Activated CD8-positive, alpha-beta T cell treated with anti-CD3 and anti-CD28 coated beads, Interleukin-2, amount 10 ng/mL, durations not matched to agents 7 days and 5 days (primary cell): ENCODE measurements around the gene GSN. TPM values are rescaled to one million over a fixed set of nuclear protein-coding genes. Genes with fewer than 3 reads are reported as not detected.

ENCODE experiments used
- ATAC-seq: fragments of 150-1000 bp; cut with Tn5 transposase; one replicate; pipeline ENCODE4 v1.10.0; 2021; ENCODE audit warnings: moderate library complexity
- CTCF ChIA-PET: fragments of 350-600 bp; sonication (Branson Sonifier 250); formaldehyde crosslinking; loops from one replicate; lab custom pipeline; 2021; ENCODE audit warnings: antibody characterized with exemption; lab: Charles Lee
- POLR2A ChIA-PET: fragments of 350-600 bp; sonication (Branson Sonifier 250); formaldehyde crosslinking; loops from one replicate; lab custom pipeline; 2021; ENCODE audit warnings: antibody characterized with exemption; lab: Charles Lee
- DNase-seq: peaks from one replicate; pipeline ENCODE4 v3.0.0-alpha.2; 2020
- H3K27ac Mint-ChIP-seq: one replicate; pipeline ENCODE4 v1.8.0; 2021; ENCODE audit warnings: mild to moderate bottlenecking, mixed read lengths
- H3K27me3 Mint-ChIP-seq: one replicate; pipeline ENCODE4 v1.8.0; 2021; ENCODE audit warnings: low read depth, mixed read lengths
- H3K36me3 Mint-ChIP-seq: one replicate; pipeline ENCODE4 v1.8.0; 2021; ENCODE audit warnings: low read depth, mixed read lengths
- H3K4me1 Mint-ChIP-seq: one replicate; pipeline ENCODE4 v1.8.0; 2021; ENCODE audit warnings: low read depth, mixed read lengths
- H3K4me3 Mint-ChIP-seq: one replicate; pipeline ENCODE4 v1.8.0; 2021; ENCODE audit warnings: mild to moderate bottlenecking, mixed read lengths
- H3K9me3 Mint-ChIP-seq: one replicate; pipeline ENCODE4 v1.8.0; 2022; ENCODE audit warnings: mixed read lengths; ENCODE audit not compliant: insufficient read depth
- total RNA-seq, 2 experiments: library from RNA; stranded (reverse); gene quantifications; one replicate each; pipeline ENCODE4 v1.2.3, GENCODE V29; 2021

GSN gene
- total RNA-seq, 2 experiments from 2014 or later, result 4.0 to 4.2 TPM

GRCh38 chr9:121294151-121294743, 26.3 kb downstream of the GSN start:
- Mint-ChIP-seq H3K4me3 (no peak overlapping the region), H3K27ac (no peak overlapping the region), H3K4me1 (peaks cover 6% of the 10 kb centered on the region), H3K36me3 (no peaks in the 10 kb centered on the region), H3K9me3 (no peaks in the 10 kb centered on the region), H3K27me3 (peaks cover 11% of the 10 kb centered on the region)
- ATAC-seq (no peak), DNase-seq (no peak)
- CTCF ChIA-PET, result interaction anchor here (1.0 to 1.7 kb wide), 2 partner anchors 26 to 81 kb away, joined by 4 read pairs; no protein-coding TSS in a partner anchor
- POLR2A ChIA-PET, result no interaction called here

GRCh38 chr9:121294866-121295661, 27.1 kb downstream of the GSN start:
- H3K27ac Mint-ChIP-seq, result no peak overlapping the region
- H3K36me3 Mint-ChIP-seq, result no peaks in the 10 kb centered on the region
- POLR2A ChIA-PET, result no interaction called here
- no peaks in the 10 kb centered on the region for H3K9me3 Mint-ChIP-seq
- H3K4me3 Mint-ChIP-seq, result no peak overlapping the region
- DNase-seq (no peak), ATAC-seq (no peak)
- peaks cover 15% of the 10 kb centered on the region for H3K27me3 Mint-ChIP-seq
- peaks cover 10% of the 10 kb centered on the region for H3K4me1 Mint-ChIP-seq
- CTCF ChIA-PET, result interaction anchor here (1.7 kb wide), 1 partner anchor 25 kb away, joined by 4 read pairs; no protein-coding TSS in a partner anchor

- CTCF ChIA-PET, result interaction anchor here (1.1 to 1.7 kb wide), 2 partner anchors 24 to 82 kb away, joined by 4 read pairs; no protein-coding TSS in a partner anchor
Measured at GRCh38 chr9:121295662-121296191, 27.8 kb downstream of the GSN start.

GRCh38 chr9:121296213-121297127, 28.5 kb downstream of the GSN start:
- no peak overlapping the region for H3K27ac Mint-ChIP-seq
- H3K36me3 Mint-ChIP-seq, result no peaks in the 10 kb centered on the region
- H3K4me1 Mint-ChIP-seq, result peaks cover 15% of the 10 kb centered on the region
- POLR2A ChIA-PET, result no interaction called here
- peaks cover 23% of the 10 kb centered on the region for H3K27me3 Mint-ChIP-seq
- CTCF ChIA-PET, result interaction anchor here (1.1 to 1.7 kb wide), 3 partner anchors 23 to 83 kb away, joined by 4 to 6 read pairs (median 4); no protein-coding TSS in a partner anchor
- H3K4me3 Mint-ChIP-seq, result no peak overlapping the region
- DNase-seq, result no peak
- no peak for ATAC-seq
- H3K9me3 Mint-ChIP-seq, result no peaks in the 10 kb centered on the region

More at GRCh38 chr9:121295662-121296191, 27.8 kb downstream of the GSN start:
- Mint-ChIP-seq H3K27me3 (peaks cover 22% of the 10 kb centered on the region), H3K4me3 (no peak overlapping the region), H3K4me1 (peaks cover 15% of the 10 kb centered on the region), H3K27ac (no peak overlapping the region), H3K9me3 (no peaks in the 10 kb centered on the region), H3K36me3 (no peaks in the 10 kb centered on the region)
- POLR2A ChIA-PET, result no interaction called here
- DNase-seq (no peak), ATAC-seq (no peak)

DNA sequence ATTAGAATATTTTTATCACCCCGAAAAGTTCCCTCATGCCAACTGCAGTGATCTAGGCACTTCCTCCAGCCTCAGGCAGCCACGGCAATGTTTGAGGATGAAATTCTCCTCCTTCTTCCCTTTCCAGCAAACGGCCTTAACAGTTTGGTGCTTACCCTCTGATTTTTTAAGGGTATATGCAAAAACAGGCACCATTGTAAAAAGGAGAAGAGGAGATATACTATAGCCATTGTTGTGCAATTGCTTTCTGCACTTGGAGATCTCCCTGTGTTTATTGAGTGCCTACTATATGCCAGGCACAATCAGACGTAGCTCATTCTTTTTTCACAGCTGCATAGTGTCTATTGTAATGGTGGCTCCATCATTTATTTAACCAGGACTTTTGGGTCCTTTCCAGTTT, 29.4 kb downstream of the GSN start:
- no peak for ATAC-seq
- H3K4me3 Mint-ChIP-seq, result no peak overlapping the region
- H3K9me3 Mint-ChIP-seq, result no peaks in the 10 kb centered on the region
- no peak for DNase-seq
- H3K36me3 Mint-ChIP-seq, result no peaks in the 10 kb centered on the region
- H3K4me1 Mint-ChIP-seq, result peaks cover 15% of the 10 kb centered on the region
- no peak overlapping the region for H3K27ac Mint-ChIP-seq
- ChIA-PET POLR2A (no interaction called here), CTCF (interaction anchor here (0.9 to 1.2 kb wide), 2 partner anchors 19 to 23 kb away, joined by 3 to 6 read pairs; no protein-coding TSS in a partner anchor)
- peaks cover 23% of the 10 kb centered on the region for H3K27me3 Mint-ChIP-seq

DNA sequence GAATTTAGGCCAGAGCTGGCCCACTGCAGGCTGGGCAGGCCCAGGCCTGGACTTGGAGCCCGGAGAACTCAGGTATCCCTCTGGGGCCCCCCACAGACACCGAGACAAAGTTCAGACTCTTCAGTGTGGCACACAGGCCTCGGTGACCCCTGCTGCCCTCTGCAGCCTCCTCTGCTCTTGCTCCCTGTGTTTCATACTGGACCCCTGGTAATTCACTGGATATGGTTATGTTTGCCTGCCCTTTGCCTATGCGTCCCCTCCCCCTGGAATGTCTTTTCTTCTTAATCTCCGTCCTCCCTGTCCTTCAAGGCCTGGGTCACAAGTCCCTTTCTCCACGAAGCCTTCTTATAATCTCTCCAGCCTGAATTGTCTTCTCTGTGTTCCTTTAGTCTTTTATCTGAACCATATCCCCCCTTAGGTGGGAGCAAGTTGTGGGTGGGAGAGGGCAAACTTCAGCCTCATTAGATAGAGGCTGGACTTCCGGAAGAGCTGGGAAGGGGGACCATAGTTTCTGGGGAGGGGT, 30.1 kb downstream of the GSN start:
- no peak overlapping the region for H3K4me3 Mint-ChIP-seq
- no peak overlapping the region for H3K27ac Mint-ChIP-seq
- peaks cover 15% of the 10 kb centered on the region for H3K4me1 Mint-ChIP-seq
- no peaks in the 10 kb centered on the region for H3K9me3 Mint-ChIP-seq
- H3K27me3 Mint-ChIP-seq, result peaks cover 23% of the 10 kb centered on the region
- ChIA-PET POLR2A (no interaction called here), CTCF (interaction anchor here (0.9 to 1.7 kb wide), 4 partner anchors 20 to 85 kb away, joined by 3 to 7 read pairs (median 4); no protein-coding TSS in a partner anchor)
- H3K36me3 Mint-ChIP-seq, result no peaks in the 10 kb centered on the region
- DNase-seq (no peak), ATAC-seq (no peak)

DNA sequence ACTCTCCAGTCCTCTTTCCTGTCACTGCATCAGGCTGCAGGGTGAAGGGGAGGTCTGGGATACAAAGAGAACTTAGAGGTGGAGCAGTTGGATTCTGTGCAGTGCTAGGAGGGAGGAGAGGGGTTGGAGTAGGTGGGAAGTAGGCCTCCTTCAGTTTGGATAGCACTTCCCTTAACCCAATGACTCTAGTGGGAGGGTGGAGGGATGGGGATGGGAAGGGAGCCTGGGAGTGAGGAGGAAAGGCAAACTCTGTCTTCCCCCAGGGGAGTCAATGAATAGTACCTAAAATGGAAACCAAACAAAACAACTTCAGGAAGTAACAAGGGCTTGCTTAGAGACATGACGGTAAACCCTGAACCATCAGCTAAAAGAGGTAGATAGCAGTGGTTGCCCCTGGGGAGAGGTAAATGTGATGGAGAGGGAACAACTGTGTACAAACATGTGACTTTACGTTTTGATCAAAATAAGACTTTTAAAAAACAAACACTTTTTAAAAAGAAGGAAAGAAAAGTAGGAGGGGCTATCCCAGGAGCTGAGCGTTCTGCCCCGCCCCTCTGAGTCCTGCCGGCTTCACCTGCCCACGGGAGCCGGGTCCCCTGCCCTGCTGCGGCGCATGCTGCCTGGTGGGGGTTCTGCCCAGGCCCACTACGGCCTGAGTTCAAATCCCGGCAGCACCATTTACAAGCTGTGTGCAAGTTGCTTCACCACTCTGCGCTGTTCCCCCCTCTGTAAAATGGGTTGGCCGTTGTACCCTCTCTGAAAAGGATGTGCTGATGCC, 30.9 kb downstream of the GSN start:
- Mint-ChIP-seq H3K27me3 (peaks cover 23% of the 10 kb centered on the region), H3K27ac (no peak overlapping the region), H3K4me3 (peak overlapping the region; percentile 65), H3K36me3 (no peaks in the 10 kb centered on the region), H3K4me1 (peaks cover 15% of the 10 kb centered on the region), H3K9me3 (no peaks in the 10 kb centered on the region)
- ChIA-PET CTCF (interaction anchor here (0.8 to 1.7 kb wide), 7 partner anchors 21 to 103 kb away, joined by 3 to 9 read pairs (median 3); no protein-coding TSS in a partner anchor), POLR2A (no interaction called here)
- ATAC-seq (no peak), DNase-seq (no peak)

DNA sequence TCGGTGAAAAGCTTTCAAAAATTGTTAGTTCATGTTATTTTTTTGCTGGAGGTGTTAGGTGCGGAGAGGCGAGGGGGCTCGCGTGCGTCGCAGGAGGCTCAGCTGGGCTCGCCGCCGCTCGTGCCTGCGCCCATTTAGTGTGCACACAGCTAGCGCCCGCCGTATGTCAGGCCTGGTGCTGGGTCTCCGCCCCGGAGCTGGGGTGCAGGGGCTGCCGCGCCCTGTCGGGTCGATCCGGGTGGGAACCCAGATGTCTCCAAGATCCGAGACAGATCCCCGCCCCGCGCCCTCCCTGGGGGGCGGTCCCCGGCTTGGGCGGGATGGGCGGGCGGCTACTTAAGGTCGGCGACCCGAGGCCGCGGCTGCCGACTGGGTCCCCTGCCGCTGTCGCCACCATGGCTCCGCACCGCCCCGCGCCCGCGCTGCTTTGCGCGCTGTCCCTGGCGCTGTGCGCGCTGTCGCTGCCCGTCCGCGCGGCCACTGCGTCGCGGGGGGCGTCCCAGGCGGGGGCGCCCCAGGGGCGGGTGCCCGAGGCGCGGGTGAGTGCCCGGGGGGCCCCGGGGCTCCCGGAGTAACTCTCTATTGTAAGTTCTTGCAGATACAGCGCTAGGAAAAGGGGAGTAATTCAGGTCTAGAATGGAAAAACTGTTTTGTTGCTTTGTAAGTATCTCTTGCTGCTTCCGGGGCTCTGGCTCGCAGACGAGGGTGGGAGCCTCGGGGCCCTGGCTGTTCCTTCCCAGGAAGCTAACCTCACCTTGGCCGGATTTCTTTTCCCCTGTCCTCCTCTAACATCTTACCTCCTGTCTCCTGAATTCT, 31.7 kb downstream of the GSN start:
- Mint-ChIP-seq H3K4me1 (peaks cover 15% of the 10 kb centered on the region), H3K9me3 (no peaks in the 10 kb centered on the region), H3K36me3 (no peaks in the 10 kb centered on the region), H3K27me3 (peaks cover 23% of the 10 kb centered on the region), H3K27ac (no peak overlapping the region), H3K4me3 (peak overlapping the region; percentile 65)
- POLR2A ChIA-PET, result no interaction called here
- DNase-seq (no peak), ATAC-seq (peak; percentile 71)
- CTCF ChIA-PET, result interaction anchor here (0.8 to 1.7 kb wide), 7 partner anchors 20 to 102 kb away, joined by 3 to 9 read pairs (median 3); no protein-coding TSS in a partner anchor

- DNase-seq (no peak), ATAC-seq (no peak)
- Mint-ChIP-seq H3K4me3 (peak overlapping the region; percentile 61), H3K27me3 (peaks cover 23% of the 10 kb centered on the region), H3K27ac (no peak overlapping the region), H3K4me1 (peaks cover 15% of the 10 kb centered on the region), H3K9me3 (no peaks in the 10 kb centered on the region), H3K36me3 (no peaks in the 10 kb centered on the region)
- CTCF ChIA-PET, result interaction anchor here (0.8 to 1.6 kb wide), 3 partner anchors 19 to 87 kb away, joined by 3 to 5 read pairs (median 3); no protein-coding TSS in a partner anchor
- POLR2A ChIA-PET, result no interaction called here
Measured at GRCh38 chr9:121300283-121301119, 32.5 kb downstream of the GSN start.
